NCI-H1694 (cell line): ENCODE data around the gene MEGF10.

ENCODE experiments used
- DNase-seq: peaks from one replicate; lab custom pipeline; 2025; lab: John Stamatoyannopoulos, UW

The MEGF10 gene

GRCh38 chr5:127411381-127411780 lies 120.8 kb downstream of the MEGF10 start:
- DNase-seq = no peak

- no peak for DNase-seq
Measured at GRCh38 chr5:127412698-127413097, 122.1 kb downstream of the MEGF10 start.

GRCh38 chr5:127415034-127415433 lies 124.4 kb downstream of the MEGF10 start:
- no peak for DNase-seq

- DNase-seq = no peak
Measured at GRCh38 chr5:127416906-127417305, 126.3 kb downstream of the MEGF10 start.

GRCh38 chr5:127417528-127417927 lies 126.9 kb downstream of the MEGF10 start:
- no peak for DNase-seq

GRCh38 chr5:127418367-127418766 lies 127.8 kb downstream of the MEGF10 start:
- DNase-seq = no peak

GRCh38 chr5:127418974-127419682 lies 128.5 kb downstream of the MEGF10 start:
- DNase-seq = peak; percentile 85

- DNase-seq = peak; percentile 65
Measured at GRCh38 chr5:127419683-127420257, 129.2 kb downstream of the MEGF10 start.

GRCh38 chr5:127420758-127421157 lies 130.2 kb downstream of the MEGF10 start:
- no peak for DNase-seq

GRCh38 chr5:127421471-127421870 lies 130.9 kb downstream of the MEGF10 start:
- DNase-seq = no peak

- DNase-seq = no peak
Measured at GRCh38 chr5:127423173-127423798, 132.7 kb downstream of the MEGF10 start.

- no peak for DNase-seq
Measured at GRCh38 chr5:127425037-127425436, 134.4 kb downstream of the MEGF10 start.

GRCh38 chr5:127425868-127426267 lies 135.3 kb downstream of the MEGF10 start:
- no peak for DNase-seq

- no peak for DNase-seq
Measured at GRCh38 chr5:127426661-127427060, 136.1 kb downstream of the MEGF10 start.

- DNase-seq = no peak
Measured at GRCh38 chr5:127428276-127428675, 137.7 kb downstream of the MEGF10 start.

- no peak for DNase-seq
Measured at GRCh38 chr5:127428748-127429147, 138.2 kb downstream of the MEGF10 start.

- no peak for DNase-seq
Measured at GRCh38 chr5:127429928-127430327, 139.3 kb downstream of the MEGF10 start.

GRCh38 chr5:127430627-127431026 lies 140.0 kb downstream of the MEGF10 start:
- DNase-seq = no peak

GRCh38 chr5:127431977-127432585 lies 141.5 kb downstream of the MEGF10 start:
- no peak for DNase-seq

GRCh38 chr5:127433526-127433925 lies 142.9 kb downstream of the MEGF10 start:
- DNase-seq = no peak

GRCh38 chr5:127434588-127434987 lies 144.0 kb downstream of the MEGF10 start:
- no peak for DNase-seq

GRCh38 chr5:127435821-127436220 lies 145.2 kb downstream of the MEGF10 start:
- DNase-seq = no peak

GRCh38 chr5:127439644-127440043 lies 149.0 kb downstream of the MEGF10 start:
- no peak for DNase-seq
